Naive thymus-derived CD4-positive, alpha-beta T cell (primary cell): ENCODE results near the gene NAPA. TPM values are rescaled to one million over a fixed set of nuclear protein-coding genes. Genes with fewer than 3 reads are reported as not detected.
A peak's percentile ranks its signal among the peaks of the same experiment; 100 is the strongest.

Experiments used
- ATAC-seq: fragments of 150-1000 bp; cut with Tn5 transposase; 2 replicates; pipeline ENCODE4 v1.10.0; 2021; ENCODE audit warnings: mild to moderate bottlenecking, moderate library complexity
- CTCF ChIA-PET: fragments of 350-600 bp; sonication (Branson Sonifier 250); formaldehyde crosslinking; loops from one replicate; lab custom pipeline; 2021; ENCODE audit warnings: antibody characterized with exemption; lab: Charles Lee
- POLR2A ChIA-PET: fragments of 350-600 bp; sonication (Branson Sonifier 250); formaldehyde crosslinking; loops from one replicate; lab custom pipeline; 2021; ENCODE audit warnings: antibody characterized with exemption, inconsistent platforms; lab: Charles Lee
- DNase-seq, 9 donors: peaks; one replicate each; pipeline versions ENCODE4 v3.0.0 to v3.0.0-alpha.2; 2020 to 2022; ENCODE audit warnings: mixed read lengths in 1 of 9
- H3K27ac ChIP-seq: one replicate; pipeline ENCODE4 v1.7.0; 2013; ENCODE audit warnings: mild to moderate bottlenecking, low read depth, low read length, moderate library complexity
- H3K27me3 ChIP-seq, 2 donors: one replicate each; pipeline ENCODE4 v1.7.0; 2013; ENCODE audit warnings: low read length in 2 of 2, mild to moderate bottlenecking in 2 of 2, moderate library complexity in 2 of 2; ENCODE audit not compliant: control insufficient read depth in 2 of 2, insufficient read depth in 2 of 2
- H3K36me3 ChIP-seq, 3 experiments: 1 replicate in 2 of 3; 2 replicates in 1 of 3; pipeline ENCODE4 v1.7.0; 2013; ENCODE audit warnings: low read length in 3 of 3, mild to moderate bottlenecking in 3 of 3, moderate library complexity in 1 of 3; ENCODE audit not compliant: insufficient read depth in 3 of 3, control insufficient read depth in 2 of 3
- H3K4me1 ChIP-seq, 2 donors: one replicate each; pipeline ENCODE4 v1.7.0; 2013; ENCODE audit warnings: low read length in 2 of 2, mild to moderate bottlenecking in 2 of 2, moderate library complexity in 1 of 2; ENCODE audit not compliant: control insufficient read depth in 2 of 2, insufficient read depth in 2 of 2
- H3K4me3 ChIP-seq: 2 replicates; pipeline ENCODE4 v1.7.0; 2013; ENCODE audit warnings: mild to moderate bottlenecking, low read length
- H3K9me3 ChIP-seq, 3 experiments: 1 replicate in 2 of 3; 2 replicates in 1 of 3; pipeline ENCODE4 v1.7.0; 2013; ENCODE audit warnings: low read length in 3 of 3; ENCODE audit not compliant: control insufficient read depth in 2 of 3
- H3K27ac Mint-ChIP-seq, 9 donors: one replicate each; pipeline ENCODE4 v1.8.0; 2020 to 2022; ENCODE audit warnings: mixed read lengths in 9 of 9, mild to moderate bottlenecking in 8 of 9, moderate library complexity in 5 of 9, inconsistent platforms in 2 of 9
- H3K27me3 Mint-ChIP-seq, 5 donors: one replicate each; pipeline ENCODE4 v1.8.0; 2021 to 2022; ENCODE audit warnings: mixed read lengths in 5 of 5, mild to moderate bottlenecking in 1 of 5
- H3K36me3 Mint-ChIP-seq, 5 donors: one replicate each; pipeline ENCODE4 v1.8.0; 2020 to 2022; ENCODE audit warnings: mixed read lengths in 5 of 5, mild to moderate bottlenecking in 3 of 5, inconsistent platforms in 1 of 5
- H3K4me1 Mint-ChIP-seq, 7 donors: one replicate each; pipeline ENCODE4 v1.8.0; 2020 to 2022; ENCODE audit warnings: mixed read lengths in 7 of 7, mild to moderate bottlenecking in 3 of 7, inconsistent platforms in 1 of 7
- H3K4me3 Mint-ChIP-seq, 10 donors: one replicate each; pipeline ENCODE4 v1.8.0; 2020 to 2022; ENCODE audit warnings: mild to moderate bottlenecking in 10 of 10, mixed read lengths in 10 of 10, moderate library complexity in 6 of 10, inconsistent platforms in 2 of 10
- H3K9me3 Mint-ChIP-seq, 11 donors: one replicate each; pipeline ENCODE4 v1.8.0; 2020 to 2022; ENCODE audit warnings: mixed read lengths in 11 of 11, mild to moderate bottlenecking in 4 of 11, inconsistent platforms in 1 of 11, moderate library complexity in 1 of 11
- intact Hi-C, 2 donors: fragments of 100-400 bp; cut with micrococcal nuclease; formaldehyde crosslinking; loops; one replicate each; pipeline ENCODE4 v1.15.1; 2023
- polyA plus RNA-seq, 2 donors: library from polyadenylated mRNA; unstranded; fragments of 300-500 nt; fragmentation: Illumina TruSeq; gene quantifications; one replicate each; pipeline ENCODE4 v1.2.3, GENCODE V29; 2021
- total RNA-seq, 6 experiments: library from RNA in 5 of 6; stranded (reverse) in 5 of 6; gene quantifications; 1 replicate in 5 of 6; 2 replicates in 1 of 6; pipeline ENCODE4 v1.2.3 and lab custom pipeline; 2021 to 2026

The NAPA gene
- total and polyA plus RNA-seq, 7 experiments from 2014 or later = 86.2 to 136 (median 107) TPM

GRCh38 chr19:47518854-47519253 lies 4.0 kb upstream of the NAPA start:
- Mint-ChIP-seq H3K36me3 (peaks cover 0 to 4% (median 0%) of the 10 kb centered on the region in 5 donors), H3K4me3 (peak overlapping the region in 3 of 10 donors; percentile 5 to 21 (median 19)), H3K4me1 (peaks cover 39 to 74% (median 68%) of the 10 kb centered on the region in 7 donors), H3K27ac (peak overlapping the region in 6 of 9 donors; percentile 13 to 78 (median 18)), H3K9me3 (peaks cover 0 to 4% (median 0%) of the 10 kb centered on the region in 11 donors), H3K27me3 (peaks cover 0 to 10% (median 6%) of the 10 kb centered on the region in 5 donors)
- Histone ChIP-seq H3K9me3 (no peaks in the 10 kb centered on the region), H3K36me3 (peaks cover 0 to 7% (median 0%) of the 10 kb centered on the region in 3 experiments), H3K4me3 (no peak overlapping the region), H3K27me3 (no peaks in the 10 kb centered on the region), H3K4me1 (peaks cover 35 to 39% of the 10 kb centered on the region in 2 donors), H3K27ac (no peak overlapping the region)
- DNase-seq (no peak), ATAC-seq (no peak)
- ChIA-PET POLR2A (interaction anchor here (0.6 to 1.7 kb wide), 4 partner anchors 12 to 582 kb away, joined by 3 to 11 read pairs (median 3); no protein-coding TSS in a partner anchor), CTCF (no interaction called here)
- intact Hi-C loops = loop anchor here in 1 of 2 donors (10.0 kb wide), 1 partner anchor 404 kb away; the partner anchor contains the start of gene ZC3H4

GRCh38 chr19:47518139-47518538 lies 3.3 kb upstream of the NAPA start:
- peaks cover 0 to 4% (median 0%) of the 10 kb centered on the region in 5 donors for H3K36me3 Mint-ChIP-seq
- H3K27ac ChIP-seq = peak overlapping the region; percentile 26
- peaks cover 0 to 7% (median 0%) of the 10 kb centered on the region in 3 experiments for H3K36me3 ChIP-seq
- intact Hi-C loops = loop anchor here in 1 of 2 donors (10.0 kb wide), 1 partner anchor 403 kb away; the partner anchor contains the start of gene ZC3H4
- CTCF ChIA-PET = interaction anchor here (0.6 kb wide), 1 partner anchor 84 kb away, joined by 3 read pairs; no protein-coding TSS in a partner anchor
- POLR2A ChIA-PET = interaction anchor here (0.6 to 1.7 kb wide), 2 partner anchors 82 to 582 kb away, joined by 3 to 11 read pairs; no protein-coding TSS in a partner anchor
- no peaks in the 10 kb centered on the region for H3K27me3 ChIP-seq
- H3K4me1 ChIP-seq = peaks cover 42 to 46% of the 10 kb centered on the region in 2 donors
- H3K9me3 ChIP-seq = no peaks in the 10 kb centered on the region
- peak overlapping the region in 8 of 10 donors; percentile 21 to 81 (median 65) for H3K4me3 Mint-ChIP-seq
- H3K27ac Mint-ChIP-seq = peak overlapping the region; percentile 73 to 99 (median 88)
- H3K27me3 Mint-ChIP-seq = peaks cover 0 to 6% (median 5%) of the 10 kb centered on the region in 5 donors
- H3K9me3 Mint-ChIP-seq = peaks cover 0 to 4% (median 0%) of the 10 kb centered on the region in 11 donors
- no peak overlapping the region for H3K4me3 ChIP-seq
- ATAC-seq = no peak
- DNase-seq = peak in 8 of 9 donors; percentile 14 to 63 (median 30)
- H3K4me1 Mint-ChIP-seq = peaks cover 44 to 81% (median 75%) of the 10 kb centered on the region in 7 donors

- ChIA-PET CTCF (interaction anchor here (0.6 to 1.2 kb wide), 2 partner anchors 77 to 383 kb away, joined by 3 read pairs; no protein-coding TSS in a partner anchor), POLR2A (interaction anchor here (1.2 to 3.0 kb wide), 4 partner anchors 30 to 96 kb away, joined by 3 to 29 read pairs (median 20); partner anchors contain the start of gene KPTN)
- H3K27me3 Mint-ChIP-seq = peaks cover 0 to 6% (median 0%) of the 10 kb centered on the region in 5 donors
- H3K27ac Mint-ChIP-seq = peak overlapping the region; percentile 81 to 99 (median 98)
- H3K4me3 ChIP-seq = peak overlapping the region; percentile 97
- H3K4me1 ChIP-seq = peaks cover 50 to 64% of the 10 kb centered on the region in 2 donors
- H3K9me3 Mint-ChIP-seq = peaks cover 0 to 4% (median 0%) of the 10 kb centered on the region in 11 donors
- peak overlapping the region; percentile 100 for H3K27ac ChIP-seq
- H3K4me3 Mint-ChIP-seq = peak overlapping the region; percentile 81 to 100 (median 98)
- H3K36me3 ChIP-seq = peaks cover 0 to 27% (median 0%) of the 10 kb centered on the region in 3 experiments
- H3K36me3 Mint-ChIP-seq = peaks cover 0 to 9% (median 4%) of the 10 kb centered on the region in 5 donors
- no peaks in the 10 kb centered on the region for H3K9me3 ChIP-seq
- intact Hi-C loops = loop anchor here in 1 of 2 donors (2.0 to 10.0 kb wide), 3 partner anchors 58 to 743 kb away; partner anchors contain the start of genes CARD8, ZC3H4 and ZNF541
- peaks cover 68 to 98% (median 92%) of the 10 kb centered on the region in 7 donors for H3K4me1 Mint-ChIP-seq
- DNase-seq = no peak
- no peak for ATAC-seq
- no peaks in the 10 kb centered on the region for H3K27me3 ChIP-seq
Measured at GRCh38 chr19:47514151-47514868, 553 bp downstream of the NAPA start.

- Mint-ChIP-seq H3K9me3 (peaks cover 0 to 4% (median 0%) of the 10 kb centered on the region in 11 donors), H3K27ac (peak overlapping the region; percentile 81 to 99 (median 98)), H3K27me3 (peaks cover 0 to 6% (median 0%) of the 10 kb centered on the region in 5 donors), H3K36me3 (peaks cover 0 to 9% (median 4%) of the 10 kb centered on the region in 5 donors), H3K4me3 (peak overlapping the region; percentile 81 to 100 (median 98)), H3K4me1 (peaks cover 63 to 94% (median 87%) of the 10 kb centered on the region in 7 donors)
- Histone ChIP-seq H3K27ac (peak overlapping the region; percentile 100), H3K9me3 (no peaks in the 10 kb centered on the region), H3K36me3 (peaks cover 0 to 28% (median 0%) of the 10 kb centered on the region in 3 experiments), H3K4me1 (peaks cover 42 to 68% of the 10 kb centered on the region in 2 donors), H3K27me3 (no peaks in the 10 kb centered on the region), H3K4me3 (peak overlapping the region; percentile 97)
- intact Hi-C loops = loop anchor here in 1 of 2 donors (5.0 to 10.0 kb wide), 2 partner anchors 398 to 744 kb away; partner anchors contain the start of genes CARD8 and ZC3H4
- ChIA-PET POLR2A (interaction anchor here (0.6 to 2.2 kb wide), 5 partner anchors 9 to 759 kb away, joined by 3 to 9 read pairs (median 4); partner anchors contain the start of gene KPTN), CTCF (interaction anchor here (0.9 to 1.2 kb wide), 2 partner anchors 76 to 97 kb away, joined by 3 to 4 read pairs; no protein-coding TSS in a partner anchor)
- DNase-seq (no peak), ATAC-seq (no peak)
Measured at GRCh38 chr19:47512948-47513319, 1.9 kb downstream of the NAPA start.

GRCh38 chr19:47512183-47512947 lies 2.5 kb downstream of the NAPA start:
- H3K4me3 Mint-ChIP-seq = peak overlapping the region; percentile 81 to 100 (median 98)
- DNase-seq (peak in 2 of 9 donors; percentile 17 to 23), ATAC-seq (no peak)
- H3K9me3 Mint-ChIP-seq = peaks cover 0 to 4% (median 0%) of the 10 kb centered on the region in 11 donors
- no peaks in the 10 kb centered on the region for H3K9me3 ChIP-seq
- intact Hi-C loops = loop anchor here in 1 of 2 donors (5.0 to 10.0 kb wide), 2 partner anchors 398 to 745 kb away; partner anchors contain the start of genes CARD8 and ZC3H4
- H3K27me3 Mint-ChIP-seq = peaks cover 0 to 6% (median 0%) of the 10 kb centered on the region in 5 donors
- ChIA-PET POLR2A (interaction anchor here (1.3 to 2.2 kb wide), 3 partner anchors 9 to 98 kb away, joined by 3 to 9 read pairs (median 4); partner anchors contain the start of gene KPTN), CTCF (interaction anchor here (0.8 kb wide), 2 partner anchors 27 to 204 kb away, joined by 3 to 4 read pairs; no protein-coding TSS in a partner anchor)
- H3K4me3 ChIP-seq = peak overlapping the region; percentile 97
- H3K27me3 ChIP-seq = no peaks in the 10 kb centered on the region
- H3K36me3 Mint-ChIP-seq = peaks cover 0 to 9% (median 4%) of the 10 kb centered on the region in 5 donors
- H3K27ac Mint-ChIP-seq = peak overlapping the region; percentile 81 to 99 (median 98)
- H3K36me3 ChIP-seq = peaks cover 0 to 29% (median 0%) of the 10 kb centered on the region in 3 experiments
- H3K4me1 ChIP-seq = peaks cover 38 to 63% of the 10 kb centered on the region in 2 donors
- H3K27ac ChIP-seq = peak overlapping the region; percentile 100
- H3K4me1 Mint-ChIP-seq = peaks cover 63 to 91% (median 82%) of the 10 kb centered on the region in 7 donors
